Suppressor macrophage treated with lipopolysaccharide for 4 hours (primary cell): Measurements from ENCODE around the gene NBPF10.
"Not testable (repeated sequence)": the region's sequence is repeated elsewhere in the genome, so short reads cannot be mapped to it uniquely, and the experiment has no call there.

Source experiments
- DNase-seq: peaks from one replicate; pipeline ENCODE4 v3.0.0-alpha.2; 2020

NBPF10 gene

GRCh38 chr1:146144465-146144864 is at the start of gene NBPF10:
Gene NBPF10, minus strand, starts transcription at chr1:146144804. Its CDS starts 35 bp downstream, at chr1:146144769.
- not testable (repeated sequence) for DNase-seq

- DNase-seq: not testable (repeated sequence)
Observed at GRCh38 chr1:146174531-146174930, 29.9 kb upstream of the NBPF10 start.

- DNase-seq: not testable (repeated sequence)
Observed at GRCh38 chr1:146167740-146168139, 23.1 kb upstream of the NBPF10 start.

GRCh38 chr1:146167273-146167672 is 22.7 kb upstream of the NBPF10 start:
- DNase-seq: not testable (repeated sequence)
